Osteoblast (primary cell): ENCODE data around the gene IZUMO1R. TPM values are rescaled to one million over a fixed set of nuclear protein-coding genes. Genes with fewer than 3 reads are reported as not detected.
"Not testable (repeated sequence)": the region's sequence is repeated elsewhere in the genome, so short reads cannot be mapped to it uniquely, and the experiment has no call there.

ENCODE experiments used
- DNase-seq: peaks from one replicate; pipeline ENCODE4 v3.0.0; 2011; ENCODE audit warnings: low spot score, mixed read lengths; ENCODE audit not compliant: insufficient read length; ENCODE audit errors: missing footprints
- H2AFZ ChIP-seq: 2 replicates; pipeline ENCODE4 v1.6.0; 2011; ENCODE audit warnings: mild to moderate bottlenecking, low read length
- H3K27ac ChIP-seq: 2 replicates; pipeline ENCODE4 v1.5.1; 2011; ENCODE audit warnings: mild to moderate bottlenecking, low read depth, low read length, moderate library complexity
- H3K27me3 ChIP-seq: 2 replicates; pipeline ENCODE4 v1.6.0; 2012; ENCODE audit warnings: mild to moderate bottlenecking, control low read depth, inconsistent platforms, low read length, moderate library complexity; ENCODE audit not compliant: insufficient read depth
- H3K36me3 ChIP-seq: 2 replicates; pipeline ENCODE4 v1.5.1; 2011; ENCODE audit warnings: mild to moderate bottlenecking, low read length, control low read depth, moderate library complexity; ENCODE audit not compliant: insufficient read depth
- H3K4me1 ChIP-seq: 2 replicates; pipeline ENCODE4 v1.5.1; 2011; ENCODE audit warnings: mild to moderate bottlenecking, low read length, control low read depth, moderate library complexity; ENCODE audit not compliant: insufficient read depth
- H3K4me2 ChIP-seq: 2 replicates; pipeline ENCODE4 v1.6.0; 2011; ENCODE audit warnings: mild to moderate bottlenecking, low read length; ENCODE audit not compliant: insufficient read depth
- H3K4me3 ChIP-seq: fragments of 200-600 bp; sonication (generic); 3 replicates; pipeline ENCODE4 v1.5.1; 2012; ENCODE audit warnings: mild to moderate bottlenecking, low read length, inconsistent platforms; ENCODE audit not compliant: insufficient read depth
- H3K79me2 ChIP-seq: 2 replicates; pipeline ENCODE4 v1.6.0; 2012; ENCODE audit warnings: mild to moderate bottlenecking, low read length, control low read depth, inconsistent platforms; ENCODE audit not compliant: insufficient read depth
- H3K9me3 ChIP-seq: 2 replicates; pipeline ENCODE4 v1.5.1; 2011; ENCODE audit warnings: low read depth, low read length, control low read depth
- H4K20me1 ChIP-seq: 2 replicates; pipeline ENCODE4 v1.6.0; 2012; ENCODE audit warnings: mild to moderate bottlenecking, low read length, control low read depth; ENCODE audit not compliant: insufficient read depth
- CTCF ChIP-seq: IDR thresholded peaks from 2 replicates; pipeline ENCODE4 v1.5.1; 2011; ENCODE audit warnings: mild to moderate bottlenecking, low read depth, low read length, moderate library complexity; ENCODE audit errors: extremely low read depth
- total RNA-seq: library from RNA; depleted of rRNA; stranded (reverse); fragments of >200 nt; gene quantifications from 2 replicates; pipeline ENCODE4 v1.2.3, GENCODE V29; 2012

IZUMO1R gene
- total RNA-seq, 1 donor, result not detected

DNA sequence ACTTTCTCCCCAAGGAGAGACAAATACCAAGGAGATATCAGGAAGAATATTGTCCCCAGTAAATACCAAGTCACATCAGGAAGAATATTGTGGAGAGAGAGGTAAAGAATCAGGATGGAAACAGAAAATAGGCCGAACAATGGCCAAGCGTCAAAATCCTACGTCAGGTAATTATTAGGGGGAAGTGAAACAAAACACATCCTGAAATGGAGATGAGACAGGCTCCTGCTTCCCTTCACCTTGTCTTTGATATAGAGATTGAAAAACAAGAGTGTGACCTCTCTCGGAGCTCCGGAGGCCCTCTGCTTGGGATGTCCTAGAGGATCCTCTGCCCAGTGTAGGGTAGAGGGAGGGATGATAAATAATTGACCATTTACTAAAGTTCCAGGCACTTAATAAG, 27.4 kb upstream of the IZUMO1R start:
- no peaks in the 10 kb centered on the region for H3K4me1 ChIP-seq
- no peak overlapping the region for H3K4me2 ChIP-seq
- no peaks in the 10 kb centered on the region for H4K20me1 ChIP-seq
- H3K79me2 ChIP-seq, result no peaks in the 10 kb centered on the region
- DNase-seq, result no peak
- H3K27me3 ChIP-seq, result no peaks in the 10 kb centered on the region
- no peak overlapping the region for H3K4me3 ChIP-seq
- H2AFZ ChIP-seq, result no peak overlapping the region
- H3K9me3 ChIP-seq, result no peaks in the 10 kb centered on the region
- H3K36me3 ChIP-seq, result no peaks in the 10 kb centered on the region
- no peak for TF ChIP-seq CTCF
- H3K27ac ChIP-seq, result no peak overlapping the region

DNA sequence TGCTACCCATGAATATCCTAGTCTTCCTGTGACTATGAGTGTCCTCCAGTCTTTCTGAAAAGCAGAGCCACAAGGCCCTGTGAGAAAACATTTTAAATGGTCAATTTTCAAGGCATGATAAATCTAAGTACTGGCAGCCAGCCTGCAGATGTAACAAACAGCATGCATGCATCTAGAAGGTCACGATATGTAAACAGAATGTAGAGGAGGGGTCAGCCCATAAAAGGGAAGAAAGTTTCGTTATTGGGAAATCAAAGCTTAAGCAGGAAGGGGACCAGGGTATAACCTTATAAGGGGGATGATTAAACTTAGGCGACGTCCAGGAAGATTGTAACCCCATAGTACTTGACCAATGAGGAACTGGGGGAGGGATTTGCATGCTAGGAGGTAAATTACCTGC, 26.2 kb upstream of the IZUMO1R start:
- DNase-seq, result not testable (repeated sequence)

GRCh38 chr11:94279996-94280395, 24.4 kb upstream of the IZUMO1R start:
- Histone ChIP-seq H3K4me2 (no peak overlapping the region), H4K20me1 (no peaks in the 10 kb centered on the region), H3K4me3 (no peak overlapping the region), H3K27me3 (no peaks in the 10 kb centered on the region), H3K9me3 (no peaks in the 10 kb centered on the region), H3K27ac (no peak overlapping the region), H2AFZ (no peak overlapping the region), H3K4me1 (no peaks in the 10 kb centered on the region), H3K36me3 (no peaks in the 10 kb centered on the region), H3K79me2 (no peaks in the 10 kb centered on the region)
- no peak for DNase-seq
- no peak for TF ChIP-seq CTCF

More for the DNA sequence above, 26.2 kb upstream of the IZUMO1R start:
- H3K27ac ChIP-seq, H2AFZ ChIP-seq, H3K27me3 ChIP-seq, H3K9me3 ChIP-seq, H3K4me3 ChIP-seq, H3K79me2 ChIP-seq, H3K36me3 ChIP-seq, H3K4me2 ChIP-seq, H4K20me1 ChIP-seq, H3K4me1 ChIP-seq: not testable (repeated sequence)

DNA sequence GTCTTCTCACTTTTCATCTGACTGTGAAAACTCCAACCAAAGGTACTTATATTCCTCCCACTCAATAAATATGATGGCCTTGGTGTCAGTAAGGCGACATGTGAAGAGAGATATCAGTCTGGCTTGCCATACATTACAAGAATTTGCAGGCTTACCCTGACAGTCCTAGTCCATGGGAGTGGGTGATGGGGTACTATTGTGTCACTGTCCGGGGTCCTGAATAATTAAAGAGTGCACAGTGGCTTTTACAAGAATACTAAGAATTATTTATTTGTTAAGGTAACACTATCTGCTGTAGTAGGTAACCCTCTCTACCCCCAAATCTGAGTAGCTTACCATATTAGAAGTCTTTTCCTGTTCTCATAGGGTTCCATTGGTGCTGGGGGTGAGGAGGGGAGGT, 23.1 kb upstream of the IZUMO1R start:
- TF ChIP-seq CTCF, result no peak
- no peaks in the 10 kb centered on the region for H3K36me3 ChIP-seq
- no peak for DNase-seq
- H3K27ac ChIP-seq, result no peak overlapping the region
- H3K4me3 ChIP-seq, result no peak overlapping the region
- H3K79me2 ChIP-seq, result no peaks in the 10 kb centered on the region
- H3K4me1 ChIP-seq, result no peaks in the 10 kb centered on the region
- H3K9me3 ChIP-seq, result no peaks in the 10 kb centered on the region
- no peak overlapping the region for H3K4me2 ChIP-seq
- H2AFZ ChIP-seq, result no peak overlapping the region
- no peaks in the 10 kb centered on the region for H4K20me1 ChIP-seq
- no peaks in the 10 kb centered on the region for H3K27me3 ChIP-seq

- Histone ChIP-seq H3K9me3 (no peaks in the 10 kb centered on the region), H3K4me2 (no peak overlapping the region), H2AFZ (no peak overlapping the region), H3K36me3 (no peaks in the 10 kb centered on the region), H3K27ac (no peak overlapping the region), H3K4me1 (no peaks in the 10 kb centered on the region), H3K27me3 (no peaks in the 10 kb centered on the region), H4K20me1 (no peaks in the 10 kb centered on the region), H3K4me3 (no peak overlapping the region), H3K79me2 (no peaks in the 10 kb centered on the region)
- TF ChIP-seq CTCF, result no peak
- DNase-seq, result no peak
Measured at GRCh38 chr11:94283678-94284077, 20.7 kb upstream of the IZUMO1R start.
